Sciatic nerve (tissue), 2 donors: ENCODE data around the gene IFIT5. TPM values are rescaled to one million over a fixed set of nuclear protein-coding genes. Genes with fewer than 3 reads are reported as not detected.
"Not testable (repeated sequence)": the region's sequence is repeated elsewhere in the genome, so short reads cannot be mapped to it uniquely, and the experiment has no call there.

ENCODE experiments used
- ATAC-seq: fragments of 200-7000 bp; cut with Tn5 transposase; one replicate; pipeline ENCODE4 v1.9.1; 2020; ENCODE audit warnings: mild to moderate bottlenecking, moderate library complexity
- DNase-seq: peaks from one replicate; pipeline ENCODE4 v3.0.0-alpha.2; 2020; ENCODE audit warnings: low spot score
- intact Hi-C: fragments of 100-400 bp; cut with DNase I; formaldehyde crosslinking; loops from one replicate; pipeline ENCODE4 v1.14.2; 2022
- total RNA-seq: library from RNA; stranded (reverse); fragmentation: NEBNext Ultra II Directional; extraction: Animal tissue kit (Norgen Biotek cat#: 25700); gene quantifications from one replicate; pipeline ENCODE4 v1.2.1, GENCODE V29; 2021
- donor health status: DM: no; HTN: no; CAD: no.
- donor health status: DM: no; HTN: no; CAD: no.

Gene IFIT5
- 17.4 TPM for total RNA-seq

GRCh38 chr10:89414146-89414878 is at the start of gene IFIT5:
Gene IFIT5 (plus strand): TSS chr10:89414568. CDS start chr10:89414799, 231 bp downstream.
- peak; percentile 93 for ATAC-seq
- intact Hi-C loops, result no loop called here
- peak; percentile 84 for DNase-seq

DNA sequence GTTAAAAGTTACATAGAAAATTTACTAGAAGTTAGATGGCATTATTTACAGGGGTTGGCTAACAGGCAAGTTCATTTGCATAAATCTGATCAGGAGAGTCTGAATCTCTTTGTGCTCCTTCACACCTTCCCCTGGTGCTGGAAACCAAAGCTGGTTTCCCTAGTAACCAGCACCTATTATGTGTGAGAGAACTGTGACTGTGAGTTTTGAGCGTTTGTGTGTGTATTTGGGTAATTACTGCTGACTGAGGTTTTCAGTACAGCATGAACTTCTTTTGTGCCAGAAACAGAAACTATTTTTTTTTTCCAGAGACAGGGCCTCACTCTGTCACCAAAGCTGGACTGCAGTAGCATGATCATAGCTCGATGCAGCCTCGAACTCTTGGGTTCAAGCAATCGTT is 46.8 kb upstream of the IFIT5 start:
- DNase-seq, result no peak
- intact Hi-C loops, result no loop called here
- ATAC-seq, result peak; percentile 66

GRCh38 chr10:89368129-89368528 is 46.2 kb upstream of the IFIT5 start:
- DNase-seq (no peak), ATAC-seq (peak; percentile 14)
- intact Hi-C loops, result no loop called here

GRCh38 chr10:89369156-89370105 is 44.9 kb upstream of the IFIT5 start:
- ATAC-seq (peak; percentile 28), DNase-seq (no peak)
- intact Hi-C loops, result no loop called here

- intact Hi-C loops, result no loop called here
- DNase-seq (no peak), ATAC-seq (no peak)
Observed at GRCh38 chr10:89371079-89371478, 43.3 kb upstream of the IFIT5 start.

DNA sequence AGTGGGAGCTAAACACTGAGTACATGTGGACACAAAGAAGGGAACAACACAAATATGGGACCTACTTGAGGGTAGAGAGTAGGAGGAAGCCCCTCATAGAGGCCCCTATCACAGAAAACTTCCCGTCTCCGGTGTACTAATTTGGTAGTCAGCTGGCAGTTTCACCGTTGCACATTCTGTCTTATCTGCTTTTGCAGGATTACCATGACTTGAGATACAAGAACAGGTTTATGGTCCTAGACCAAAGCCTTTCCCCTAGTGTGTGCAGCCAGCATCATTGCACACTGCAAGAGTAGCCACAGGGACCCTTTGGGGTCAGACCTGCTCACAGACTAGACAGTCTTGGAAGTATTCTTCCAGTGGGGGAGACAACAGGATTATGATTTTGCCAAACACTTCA is 42.4 kb upstream of the IFIT5 start:
- intact Hi-C loops, result no loop called here
- ATAC-seq, result no peak
- no peak for DNase-seq

DNA sequence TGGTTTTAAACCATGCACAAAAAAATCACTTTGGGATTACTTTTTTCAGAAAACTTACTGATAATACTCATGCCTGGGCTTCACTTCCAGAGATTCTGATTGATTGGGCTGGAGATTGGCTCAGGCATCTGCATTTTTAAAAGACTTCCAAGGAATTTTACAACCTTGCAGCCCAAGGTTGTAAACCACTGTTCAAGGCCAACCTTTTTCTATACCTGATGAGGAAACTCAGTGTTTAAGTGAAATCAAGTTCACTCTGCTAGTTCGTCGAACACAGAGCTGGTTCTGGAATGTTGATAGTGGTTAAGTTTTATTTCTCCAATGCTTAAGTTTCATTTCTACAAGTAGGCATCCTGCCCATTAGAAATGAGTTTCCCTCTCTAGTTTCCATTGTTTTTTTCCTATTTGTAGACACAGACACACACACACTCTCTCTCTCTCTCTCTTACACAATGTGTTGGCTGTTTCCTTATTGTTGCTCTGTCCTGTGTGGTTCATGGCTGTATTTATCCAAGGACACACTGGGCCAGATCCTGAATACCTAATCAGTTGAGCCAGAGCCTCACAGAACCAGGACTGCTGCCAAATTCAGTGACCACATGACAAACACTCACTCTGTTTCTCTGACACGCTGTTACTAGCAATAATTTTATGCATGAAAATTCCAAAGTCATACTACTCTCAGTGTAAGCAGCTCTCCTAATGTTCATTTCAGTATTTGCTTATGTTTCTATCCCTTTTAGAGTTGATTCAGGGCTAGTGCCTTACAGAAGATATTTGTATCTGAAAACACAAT is 40.3 kb upstream of the IFIT5 start:
- DNase-seq, result peak; percentile 88
- intact Hi-C loops, result no loop called here
- peak; percentile 98 for ATAC-seq

GRCh38 chr10:89374713-89375141 is 39.6 kb upstream of the IFIT5 start:
- ATAC-seq (no peak), DNase-seq (no peak)
- intact Hi-C loops, result no loop called here

DNA sequence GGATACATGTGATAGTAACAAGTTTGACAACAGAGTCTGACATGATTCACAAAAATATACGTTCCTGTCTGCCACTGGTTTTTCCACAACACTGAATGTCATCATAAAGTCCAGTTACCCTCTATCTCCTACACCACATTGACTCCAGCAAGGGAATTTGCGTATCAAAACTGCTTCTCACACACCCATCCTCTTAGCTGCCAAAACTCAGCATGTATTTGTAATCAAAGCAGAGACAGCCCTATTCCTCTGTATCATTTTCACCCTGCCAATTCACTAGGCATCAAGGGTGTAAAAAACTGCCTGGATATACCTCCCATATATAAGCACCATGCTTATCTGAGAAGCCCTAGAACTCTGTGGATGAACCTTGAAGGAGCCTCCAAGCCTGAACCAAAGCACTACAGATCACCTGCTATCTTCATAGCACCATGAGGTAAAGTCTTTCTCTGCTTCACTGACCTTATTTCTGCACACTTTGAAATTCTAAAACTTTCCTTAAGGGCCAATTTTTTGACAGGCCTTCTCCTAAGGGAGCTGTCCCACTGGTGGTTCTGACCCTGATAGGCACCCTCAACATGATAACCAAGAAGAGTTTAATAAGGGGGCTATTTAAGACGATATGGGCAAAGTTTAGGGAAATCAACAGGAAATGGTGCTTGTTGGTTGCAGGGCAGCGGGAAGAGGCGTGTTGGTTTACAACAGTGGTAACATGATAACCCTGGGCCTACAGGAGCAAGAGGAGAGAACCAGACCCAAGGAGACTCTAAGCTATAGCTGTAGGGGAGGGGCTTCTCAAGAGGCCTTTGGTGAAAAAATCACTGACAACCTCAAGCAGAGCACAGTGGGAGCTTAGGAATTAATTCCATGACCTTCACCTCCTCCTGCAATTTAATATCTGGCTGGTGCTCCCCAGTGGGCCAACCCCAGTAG is 36.4 kb upstream of the IFIT5 start, which contains the start of gene IFIT1B:
Gene IFIT1B (plus strand): TSS at position 352 of the 933 bp plus-strand sequence. CDS start 80 bp downstream, at position 432.
- ATAC-seq (no peak), DNase-seq (no peak)
- intact Hi-C loops, result no loop called here

GRCh38 chr10:89379103-89379502 is 35.3 kb upstream of the IFIT5 start:
- no peak for DNase-seq
- ATAC-seq, result no peak
- intact Hi-C loops, result no loop called here

- DNase-seq, result no peak
- no peak for ATAC-seq
- intact Hi-C loops, result no loop called here
Observed at GRCh38 chr10:89382757-89383156, 31.6 kb upstream of the IFIT5 start.

DNA sequence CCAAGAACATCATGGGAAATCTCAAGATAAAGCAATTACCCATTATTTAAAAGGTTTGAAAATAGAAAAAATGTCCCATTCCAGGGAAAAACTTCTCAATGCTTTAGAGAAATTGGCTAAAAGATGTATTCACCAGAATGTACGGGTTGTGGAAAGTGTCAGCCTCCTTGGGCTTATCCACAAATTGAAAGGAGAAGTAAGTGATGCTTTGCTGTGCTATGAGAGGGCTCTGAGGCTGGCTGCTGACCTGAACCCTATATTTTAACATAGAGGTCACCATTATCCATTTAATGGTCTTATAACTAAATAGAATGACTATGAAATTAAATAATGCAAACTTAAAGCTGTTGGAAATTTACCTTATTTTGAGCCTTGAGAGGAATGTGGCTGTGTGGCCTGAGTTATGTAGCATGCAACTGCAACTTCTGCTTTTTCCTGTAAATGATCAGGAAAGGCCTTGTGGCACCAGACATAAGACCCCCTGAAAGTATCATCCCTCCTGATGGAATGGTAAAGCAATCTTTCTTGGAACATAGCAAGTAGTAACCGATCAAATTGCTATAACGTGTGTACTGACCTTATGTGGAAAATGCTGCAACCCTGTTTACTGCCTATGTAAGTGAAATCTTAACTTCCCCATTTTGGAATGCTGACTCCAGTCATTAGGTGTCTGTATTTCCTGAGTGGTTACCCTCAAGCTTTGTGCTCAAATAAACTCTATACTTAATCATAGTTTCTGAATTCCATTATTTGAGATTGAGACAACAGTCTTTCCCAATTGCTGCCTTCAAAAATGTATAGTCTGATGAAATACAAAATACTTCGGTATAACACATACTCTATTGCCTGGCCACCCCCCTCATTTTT is 29.7 kb upstream of the IFIT5 start:
- DNase-seq, result no peak
- ATAC-seq, result peak; percentile 64
- intact Hi-C loops, result no loop called here

DNA sequence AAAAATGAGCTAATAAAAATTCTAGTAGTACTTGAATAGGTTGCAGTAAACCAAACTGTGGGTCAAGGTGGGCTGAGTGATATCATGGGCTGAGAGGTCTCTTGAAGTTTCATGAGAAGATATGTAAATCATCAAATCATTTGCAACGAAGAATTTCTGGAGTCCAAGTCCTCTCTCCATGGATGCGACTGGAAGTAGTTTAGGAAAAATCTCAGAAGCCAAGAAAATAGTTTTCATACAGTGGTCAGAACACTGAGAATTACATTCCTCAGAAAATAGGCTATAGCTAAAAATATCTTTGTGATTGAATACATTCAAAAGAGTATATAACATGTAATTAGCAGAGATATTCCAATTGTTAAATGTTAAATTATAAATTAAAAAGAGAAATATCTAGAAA is 25.6 kb upstream of the IFIT5 start:
- ATAC-seq, result no peak
- no peak for DNase-seq
- intact Hi-C loops, result no loop called here

DNA sequence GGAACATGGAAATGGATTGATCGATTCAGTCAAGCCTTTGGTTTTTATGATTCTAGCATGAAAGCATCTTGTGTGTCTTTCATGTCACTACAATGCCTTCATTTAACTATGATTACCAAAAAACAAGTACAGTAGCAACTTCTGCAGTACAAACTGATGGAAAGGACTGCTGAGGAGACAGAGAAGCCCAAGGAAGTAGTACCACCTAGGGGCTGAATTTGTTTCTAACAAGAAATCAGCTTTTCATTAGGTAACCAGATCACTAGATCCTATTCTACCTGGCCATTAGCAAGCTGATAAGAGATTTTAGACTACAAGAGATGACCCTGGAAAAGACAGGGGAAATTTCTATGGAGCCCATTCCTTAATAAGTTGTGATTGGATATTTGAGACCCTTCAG is 25.1 kb upstream of the IFIT5 start:
- intact Hi-C loops, result no loop called here
- ATAC-seq (peak; percentile 41), DNase-seq (no peak)

- intact Hi-C loops, result no loop called here
- no peak for ATAC-seq
Observed at GRCh38 chr10:89390476-89391225, 23.7 kb upstream of the IFIT5 start.

DNA sequence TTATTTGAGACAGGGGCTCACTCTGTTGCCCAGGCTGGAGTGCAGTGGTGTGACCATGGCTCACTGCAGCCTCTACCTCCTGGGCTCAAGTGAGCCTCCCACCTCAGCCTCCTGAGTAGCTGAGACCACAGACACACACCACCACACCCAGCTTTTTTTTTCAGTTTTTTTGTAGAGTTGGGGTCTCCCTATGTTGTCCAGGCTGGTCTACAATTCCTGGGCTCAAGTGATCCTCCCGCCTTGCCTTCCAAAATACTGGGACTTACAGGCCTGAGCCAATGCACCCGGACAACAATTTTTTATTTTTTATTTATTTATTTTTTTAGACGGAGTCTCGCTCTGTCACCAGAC is 23.2 kb upstream of the IFIT5 start:
- intact Hi-C loops, result not testable (repeated sequence)

More at GRCh38 chr10:89390476-89391225, 23.7 kb upstream of the IFIT5 start:
- DNase-seq, result no peak

More for the DNA sequence above, 23.2 kb upstream of the IFIT5 start:
- not testable (repeated sequence) for ATAC-seq, DNase-seq
